HepG2 (cell line): Measurements from ENCODE around the gene MRPL10. TPM values are rescaled to one million over a fixed set of nuclear protein-coding genes. Genes with fewer than 3 reads are reported as not detected.

ENCODE experiments used
- GATA4 ChIP-seq: sonication (generic); IDR thresholded peaks from 2 replicates; pipeline ENCODE4 v1.6.1; 2016; ENCODE audit warnings: antibody characterized with exemption, low read depth, borderline replicate concordance
- KDM3A ChIP-seq: IDR thresholded peaks from 2 replicates; pipeline ENCODE4 v1.6.1; 2018; ENCODE audit warnings: low read depth, missing compliant biosample characterization
- MEIS1 ChIP-seq: sonication (generic); formaldehyde crosslinking; IDR thresholded peaks from 2 replicates; pipeline ENCODE4 v1.9.0; 2021; ENCODE audit warnings: mild to moderate bottlenecking, missing genetic modification reagents, moderate library complexity, borderline replicate concordance
- RAD21 ChIP-seq: fragments of 450-650 bp; formaldehyde crosslinking; IDR thresholded peaks from 2 replicates; pipeline ENCODE4 v1.5.0; 2020; ENCODE audit warnings: mild to moderate bottlenecking
- SALL1 ChIP-seq: sonication (generic); formaldehyde crosslinking; IDR thresholded peaks from 2 replicates; pipeline ENCODE4 v1.8.0; 2022; ENCODE audit warnings: mild to moderate bottlenecking, missing genetic modification reagents
- SMC3 ChIP-seq: IDR thresholded peaks from 2 replicates; pipeline ENCODE4 v1.6.1; 2011; ENCODE audit warnings: low read length, improper control_type of control experiment
- ZNF337 ChIP-seq: sonication (generic); formaldehyde crosslinking; IDR thresholded peaks from 2 replicates; pipeline ENCODE4 v1.5.1; 2020; ENCODE audit warnings: missing genetic modification reagents, low read depth, mild to moderate bottlenecking, borderline replicate concordance
- ZNF670 ChIP-seq: sonication (generic); formaldehyde crosslinking; IDR thresholded peaks from 2 replicates; pipeline ENCODE4 v1.8.0; 2022; ENCODE audit warnings: mild to moderate bottlenecking, missing genetic modification reagents, borderline replicate concordance
- polyA plus RNA-seq, 8 experiments: library from polyadenylated mRNA; depleted of rRNA in 3 of 8; stranded (reverse) in 7 of 8; unstranded in 1 of 8; fragments of >200 nt; fragmentation: Illumina TruSeq in 4 of 8; extraction: Trizol in 4 of 8; gene quantifications; 2 replicates each; pipeline versions ENCODE4 v1.2.1 to v1.2.3, GENCODE V29; 2011 to 2016; ENCODE audit warnings: low read depth in 4 of 8, missing spikeins in 1 of 8, mixed read lengths in 1 of 8; ENCODE audit not compliant: insufficient read depth in 1 of 8
- total RNA-seq, 5 experiments: library from RNA; depleted of rRNA; stranded (reverse); fragments of >200 nt; fragmentation: Illumina TruSeq; extraction: Trizol; gene quantifications; 2 replicates each; pipeline ENCODE4 v1.2.3, GENCODE V29; 2016; ENCODE audit warnings: low read depth in 1 of 5
- TF ChIP-seq, protein P1 (sequence below): sonication (generic); formaldehyde crosslinking; IDR thresholded peaks from 2 replicates; pipeline ENCODE4 v1.4.0; 2020; ENCODE audit warnings: missing genetic modification reagents
- TF ChIP-seq, protein P2 (sequence below): sonication (generic); formaldehyde crosslinking; IDR thresholded peaks from 2 replicates; pipeline ENCODE4 v1.5.0; 2020; ENCODE audit warnings: mild to moderate bottlenecking, missing genetic modification reagents, moderate library complexity

MRPL10 gene
- total and polyA plus RNA-seq, 2 of the 13 experiments (the other 11 are each of a cell fraction or from before 2014, with no cell fraction given) = 56.7 to 149 TPM

DNA sequence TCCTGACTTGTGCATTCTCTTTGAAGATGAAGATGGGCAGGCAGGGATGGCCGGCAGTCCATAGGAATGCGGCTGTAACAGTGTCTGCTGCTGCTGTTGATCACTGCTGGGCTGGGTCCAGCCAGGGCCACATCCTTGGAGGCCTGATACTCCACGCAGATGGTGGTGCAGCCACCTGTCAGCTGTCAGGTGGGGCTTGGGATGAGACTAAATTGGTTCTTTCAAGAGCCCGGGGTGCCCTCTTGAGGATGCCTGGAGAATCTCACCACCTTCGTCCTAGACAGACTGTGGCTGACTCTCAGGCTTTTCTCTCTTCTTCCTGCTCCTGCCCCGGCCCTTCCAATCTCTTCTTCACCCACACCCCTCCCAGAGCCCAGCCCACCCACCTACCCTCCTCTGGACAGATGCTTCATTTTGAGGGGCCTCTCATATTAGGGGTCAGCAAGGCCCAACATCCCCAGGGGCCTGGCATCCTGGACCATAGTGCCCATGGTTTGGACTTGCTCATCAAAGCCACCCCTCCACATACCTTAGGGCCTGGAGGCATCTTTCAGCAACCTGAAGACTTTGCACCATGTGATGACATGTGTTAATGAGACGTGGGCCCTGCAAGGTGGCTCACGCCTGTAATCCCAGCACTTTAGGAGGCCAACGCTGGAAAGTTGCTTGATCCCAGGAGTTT lies 28.9 kb downstream of the MRPL10 start (continued):
- TF ChIP-seq, protein P1, sequence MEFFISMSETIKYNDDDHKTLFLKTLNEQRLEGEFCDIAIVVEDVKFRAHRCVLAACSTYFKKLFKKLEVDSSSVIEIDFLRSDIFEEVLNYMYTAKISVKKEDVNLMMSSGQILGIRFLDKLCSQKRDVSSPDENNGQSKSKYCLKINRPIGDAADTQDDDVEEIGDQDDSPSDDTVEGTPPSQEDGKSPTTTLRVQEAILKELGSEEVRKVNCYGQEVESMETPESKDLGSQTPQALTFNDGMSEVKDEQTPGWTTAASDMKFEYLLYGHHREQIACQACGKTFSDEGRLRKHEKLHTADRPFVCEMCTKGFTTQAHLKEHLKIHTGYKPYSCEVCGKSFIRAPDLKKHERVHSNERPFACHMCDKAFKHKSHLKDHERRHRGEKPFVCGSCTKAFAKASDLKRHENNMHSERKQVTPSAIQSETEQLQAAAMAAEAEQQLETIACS (CRISPR knock-in tag) = no peak
- TF ChIP-seq RAD21 (CRISPR knock-in tag) (peak; percentile 77), SMC3 (peak; percentile 26; the same call in 1 of the 2 replicates), GATA4 (no peak), KDM3A (no peak), MEIS1 (CRISPR knock-in tag) (peak; percentile 56; the same call in 1 of the 2 replicates), ZNF337 (CRISPR knock-in tag) (no peak), SALL1 (CRISPR knock-in tag) (0 out of 2 replicates have a peak, but pooled peaks have one; percentile 14), ZNF670 (no peak)
- TF ChIP-seq, protein P2, sequence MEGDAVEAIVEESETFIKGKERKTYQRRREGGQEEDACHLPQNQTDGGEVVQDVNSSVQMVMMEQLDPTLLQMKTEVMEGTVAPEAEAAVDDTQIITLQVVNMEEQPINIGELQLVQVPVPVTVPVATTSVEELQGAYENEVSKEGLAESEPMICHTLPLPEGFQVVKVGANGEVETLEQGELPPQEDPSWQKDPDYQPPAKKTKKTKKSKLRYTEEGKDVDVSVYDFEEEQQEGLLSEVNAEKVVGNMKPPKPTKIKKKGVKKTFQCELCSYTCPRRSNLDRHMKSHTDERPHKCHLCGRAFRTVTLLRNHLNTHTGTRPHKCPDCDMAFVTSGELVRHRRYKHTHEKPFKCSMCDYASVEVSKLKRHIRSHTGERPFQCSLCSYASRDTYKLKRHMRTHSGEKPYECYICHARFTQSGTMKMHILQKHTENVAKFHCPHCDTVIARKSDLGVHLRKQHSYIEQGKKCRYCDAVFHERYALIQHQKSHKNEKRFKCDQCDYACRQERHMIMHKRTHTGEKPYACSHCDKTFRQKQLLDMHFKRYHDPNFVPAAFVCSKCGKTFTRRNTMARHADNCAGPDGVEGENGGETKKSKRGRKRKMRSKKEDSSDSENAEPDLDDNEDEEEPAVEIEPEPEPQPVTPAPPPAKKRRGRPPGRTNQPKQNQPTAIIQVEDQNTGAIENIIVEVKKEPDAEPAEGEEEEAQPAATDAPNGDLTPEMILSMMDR (CRISPR knock-in tag) = peak; percentile 80
